HG03575 (cell line): ENCODE results near the gene GLB1L2.
"Not testable (repeated sequence)": the region's sequence is repeated elsewhere in the genome, so short reads cannot be mapped to it uniquely, and the experiment has no call there.

Experiments
- ATAC-seq: cut with Tn5 transposase; IDR thresholded peaks from one replicate; pipeline ENCODE4 v1.9.1; 2021; ENCODE audit not compliant: unreplicated experiment, insufficient number of reproducible peaks, low FRiP score; ENCODE audit errors: extremely low read depth

The GLB1L2 gene

GRCh38 chr11:134317103-134317502 is 14.7 kb upstream of the GLB1L2 start:
- no peak for ATAC-seq

GRCh38 chr11:134321373-134321772 is 10.4 kb upstream of the GLB1L2 start:
- not testable (repeated sequence) for ATAC-seq

- no peak for ATAC-seq
These were observed 9.2 kb upstream of the GLB1L2 start for GRCh38 chr11:134322553-134322952.

GRCh38 chr11:134328433-134328832 is 3.4 kb upstream of the GLB1L2 start:
- ATAC-seq, result no peak

- no peak for ATAC-seq
These were observed 1.0 kb upstream of the GLB1L2 start for GRCh38 chr11:134330611-134331353.

- ATAC-seq, result no peak
These were observed 422 bp downstream of the GLB1L2 start for GRCh38 chr11:134332189-134332631.

GRCh38 chr11:134332782-134333181 is 994 bp downstream of the GLB1L2 start:
- no peak for ATAC-seq

GRCh38 chr11:134333312-134333711 is 1.5 kb downstream of the GLB1L2 start:
- ATAC-seq, result no peak

- ATAC-seq, result no peak
These were observed 2.2 kb downstream of the GLB1L2 start for GRCh38 chr11:134333946-134334345.

- ATAC-seq, result no peak
These were observed 3.2 kb downstream of the GLB1L2 start for GRCh38 chr11:134334796-134335571.

GRCh38 chr11:134337051-134337450 is 5.3 kb downstream of the GLB1L2 start:
- ATAC-seq, result no peak

GRCh38 chr11:134338068-134338467 is 6.3 kb downstream of the GLB1L2 start:
- ATAC-seq, result no peak

GRCh38 chr11:134338654-134339053 is 6.9 kb downstream of the GLB1L2 start:
- ATAC-seq, result no peak

- no peak for ATAC-seq
These were observed 8.0 kb downstream of the GLB1L2 start for GRCh38 chr11:134339756-134340155.

GRCh38 chr11:134340354-134340964 is 8.7 kb downstream of the GLB1L2 start:
- ATAC-seq, result no peak

GRCh38 chr11:134341805-134342571 is 10.2 kb downstream of the GLB1L2 start:
- ATAC-seq, result no peak

GRCh38 chr11:134342572-134343340 is 11.0 kb downstream of the GLB1L2 start:
- no peak for ATAC-seq

GRCh38 chr11:134343646-134344045 is 11.9 kb downstream of the GLB1L2 start:
- ATAC-seq, result no peak
